ENCODE data around the gene GPX7.

Gene GPX7

GRCh38 chr1:52558941-52559340 is 43.2 kb upstream of the GPX7 start:
- FAIRE-seq, result no peak

DNA sequence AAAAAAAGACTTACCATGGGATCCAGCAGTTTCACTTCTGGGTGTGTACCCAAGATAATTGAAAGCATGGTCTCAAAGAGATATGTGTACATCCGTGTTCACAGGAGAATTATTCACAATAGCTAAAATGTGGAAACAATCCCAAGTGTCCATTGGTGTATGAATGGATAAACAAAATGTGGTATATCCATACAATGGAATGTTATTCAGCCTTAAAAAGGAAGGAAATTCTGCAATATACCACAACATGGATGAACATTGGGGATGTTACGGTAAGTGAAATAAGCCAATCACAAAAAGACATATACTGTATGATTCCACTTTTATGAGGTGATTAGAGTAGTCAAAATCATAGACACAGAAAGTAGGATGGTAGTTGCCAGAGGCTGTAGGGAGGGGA is 42.3 kb upstream of the GPX7 start:
- DNase-seq (ENCODE audit: insufficient read length, low spot score), result no peak

More at GRCh38 chr1:52558941-52559340, 43.2 kb upstream of the GPX7 start:
- no peak for TF ChIP-seq CTCF (IDR thresholded peaks at IDR 0.05; ENCODE audit: insufficient read depth, missing control alignments)
- no peak for DNase-seq (ENCODE audit: insufficient read length, low spot score)

GRCh38 chr1:52562766-52563165 is 39.4 kb upstream of the GPX7 start:
- no peak for TF ChIP-seq CTCF (IDR thresholded peaks at IDR 0.05; ENCODE audit: insufficient read depth, missing control alignments)
- no peak for FAIRE-seq
- no peak for DNase-seq (ENCODE audit: insufficient read length, low spot score)

More for the DNA sequence above, 42.3 kb upstream of the GPX7 start:
- FAIRE-seq, result no peak
- no peak for TF ChIP-seq CTCF (IDR thresholded peaks at IDR 0.05; ENCODE audit: insufficient read depth, missing control alignments)

DNA sequence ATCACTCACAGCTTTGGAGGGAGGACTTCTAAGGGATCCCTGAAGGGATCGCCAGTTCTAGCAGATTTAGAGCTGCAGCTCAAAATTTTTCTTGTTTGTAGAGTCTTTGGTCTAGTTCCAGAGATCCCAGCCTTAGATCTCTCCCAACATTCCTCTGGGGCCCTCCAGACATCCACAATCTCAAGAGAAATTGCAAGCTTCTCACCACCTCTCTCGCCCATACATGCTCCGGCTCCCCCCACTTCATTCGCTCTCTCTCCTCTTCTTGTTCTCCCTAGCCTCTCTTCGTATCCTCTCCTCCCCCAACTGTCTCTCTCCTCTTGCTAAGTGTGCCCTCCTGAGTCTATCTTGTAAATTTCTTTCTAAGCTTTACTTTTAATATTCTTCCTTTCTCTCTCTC is 34.2 kb upstream of the GPX7 start:
- FAIRE-seq, result no peak
- no peak for DNase-seq (ENCODE audit: insufficient read length, low spot score)
- TF ChIP-seq CTCF (IDR thresholded peaks at IDR 0.05; ENCODE audit: insufficient read depth, missing control alignments), result no peak

- FAIRE-seq (no peak), DNase-seq (ENCODE audit: insufficient read length, low spot score) (no peak)
- no peak for TF ChIP-seq CTCF (IDR thresholded peaks at IDR 0.05; ENCODE audit: insufficient read depth, missing control alignments)
Observed at GRCh38 chr1:52569449-52570210, 32.5 kb upstream of the GPX7 start.

GRCh38 chr1:52571783-52572182 is 30.4 kb upstream of the GPX7 start:
- no peak for FAIRE-seq
- no peak for DNase-seq (ENCODE audit: insufficient read length, low spot score)

More at GRCh38 chr1:52571783-52572182, 30.4 kb upstream of the GPX7 start:
- TF ChIP-seq CTCF (IDR thresholded peaks at IDR 0.05; ENCODE audit: insufficient read depth, missing control alignments), result no peak
